GM23338 (cell line): ENCODE results near the gene C11orf21.

Experiments
- CTCF ChIP-seq, 2 experiments: fragments of 200-600 bp in 1 of 2; sonication (generic) in 1 of 2; conservative IDR thresholded peaks; 2 replicates each; pipeline versions ENCODE4 v1.5.1 to v1.6.1; 2016 to 2017; ENCODE audit warnings: antibody characterized with exemption in 2 of 2, low read depth in 2 of 2, mild to moderate bottlenecking in 2 of 2, moderate library complexity in 1 of 2
- EZH2 ChIP-seq: fragments of 200-600 bp; sonication (generic); IDR thresholded peaks from one replicate; pipeline ENCODE4 v1.8.0; 2017; ENCODE audit warnings: antibody characterized with exemption, mild to moderate bottlenecking, low read depth; ENCODE audit not compliant: unreplicated experiment
- POLR2AphosphoS5 ChIP-seq: IDR thresholded peaks from 2 replicates; pipeline ENCODE4 v1.6.1; 2016; ENCODE audit warnings: antibody characterized with exemption, low read depth
- REST ChIP-seq: IDR thresholded peaks from one replicate; pipeline ENCODE4 v1.6.1; 2018; ENCODE audit warnings: antibody characterized with exemption; ENCODE audit not compliant: unreplicated experiment
- ZNF114 ChIP-seq: fragments of 250-450 bp; sonication (Bioruptor Pico); IDR thresholded peaks from 2 replicates; pipeline ENCODE4 v1.5.0; 2020; ENCODE audit warnings: mild to moderate bottlenecking, moderate library complexity

- no peak for TF ChIP-seq CTCF (conservative IDR thresholded peaks at IDR 0.05; ENCODE audit: low read depth in 2 of 2)
- TF ChIP-seq POLR2AphosphoS5: no peak
- no peak for TF ChIP-seq REST
- no peak for TF ChIP-seq EZH2
- no peak for TF ChIP-seq ZNF114 (CRISPR knock-in tag)
Observed at GRCh38 chr11:2304506-2305139, 2.9 kb upstream of the C11orf21 start.
